ENCODE data around the gene KHNYN.

The KHNYN gene

GRCh38 chr14:24418492-24418873 lies 11.3 kb upstream of the KHNYN start:
- no peaks in the 10 kb centered on the region for H4K20me1 ChIP-seq (ENCODE audit: insufficient read depth)
- H3K27ac ChIP-seq: no peak overlapping the region
- no peaks in the 10 kb centered on the region for H3K4me1 ChIP-seq (ENCODE audit: low read depth, poor library complexity, severe bottlenecking)
- H3K79me2 ChIP-seq (ENCODE audit: insufficient read depth, low read depth): no peaks in the 10 kb centered on the region
- TF ChIP-seq, protein P1, sequence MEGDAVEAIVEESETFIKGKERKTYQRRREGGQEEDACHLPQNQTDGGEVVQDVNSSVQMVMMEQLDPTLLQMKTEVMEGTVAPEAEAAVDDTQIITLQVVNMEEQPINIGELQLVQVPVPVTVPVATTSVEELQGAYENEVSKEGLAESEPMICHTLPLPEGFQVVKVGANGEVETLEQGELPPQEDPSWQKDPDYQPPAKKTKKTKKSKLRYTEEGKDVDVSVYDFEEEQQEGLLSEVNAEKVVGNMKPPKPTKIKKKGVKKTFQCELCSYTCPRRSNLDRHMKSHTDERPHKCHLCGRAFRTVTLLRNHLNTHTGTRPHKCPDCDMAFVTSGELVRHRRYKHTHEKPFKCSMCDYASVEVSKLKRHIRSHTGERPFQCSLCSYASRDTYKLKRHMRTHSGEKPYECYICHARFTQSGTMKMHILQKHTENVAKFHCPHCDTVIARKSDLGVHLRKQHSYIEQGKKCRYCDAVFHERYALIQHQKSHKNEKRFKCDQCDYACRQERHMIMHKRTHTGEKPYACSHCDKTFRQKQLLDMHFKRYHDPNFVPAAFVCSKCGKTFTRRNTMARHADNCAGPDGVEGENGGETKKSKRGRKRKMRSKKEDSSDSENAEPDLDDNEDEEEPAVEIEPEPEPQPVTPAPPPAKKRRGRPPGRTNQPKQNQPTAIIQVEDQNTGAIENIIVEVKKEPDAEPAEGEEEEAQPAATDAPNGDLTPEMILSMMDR (conservative IDR thresholded peaks at IDR 0.05; ENCODE audit: low read depth, low read length): no peak
- H3K4me2 ChIP-seq: no peak overlapping the region
- H3K27me3 ChIP-seq (ENCODE audit: insufficient read depth, low read depth): no peaks in the 10 kb centered on the region
- H3K4me3 ChIP-seq (IDR thresholded peaks at IDR 0.05; ENCODE audit: insufficient read depth, low read depth, low read length): no peak overlapping the region
- no peak overlapping the region for H2AFZ ChIP-seq (ENCODE audit: low read depth)
- no peaks in the 10 kb centered on the region for H3K36me3 ChIP-seq (ENCODE audit: insufficient read depth)
- no peak overlapping the region for H3K9ac ChIP-seq

DNA sequence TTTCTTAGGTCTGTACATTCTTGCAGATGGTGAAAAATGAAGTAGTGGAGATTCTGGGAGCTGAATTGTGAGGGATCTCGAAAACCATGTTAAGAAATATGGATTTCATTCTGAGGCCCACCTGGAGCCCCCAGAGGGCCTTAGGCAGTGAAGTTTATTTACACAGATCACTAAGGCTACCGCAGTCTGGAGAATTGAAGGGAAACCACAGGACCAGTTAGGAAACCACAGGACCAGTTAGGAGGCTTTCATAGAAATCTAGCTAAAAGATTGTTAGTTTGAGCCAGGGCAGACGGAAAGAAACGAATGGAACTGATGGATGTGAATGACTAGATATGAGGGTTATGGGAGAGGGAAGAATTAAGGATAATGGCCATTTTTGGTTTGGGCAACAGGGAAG lies 7.5 kb upstream of the KHNYN start:
- Histone ChIP-seq H3K36me3 (ENCODE audit: insufficient read depth) (no peaks in the 10 kb centered on the region), H3K4me2 (no peak overlapping the region), H3K9ac (no peak overlapping the region), H3K79me2 (ENCODE audit: insufficient read depth, low read depth) (no peaks in the 10 kb centered on the region), H3K4me1 (ENCODE audit: low read depth, poor library complexity, severe bottlenecking) (peaks cover 5% of the 10 kb centered on the region), H2AFZ (ENCODE audit: low read depth) (no peak overlapping the region), H3K27me3 (ENCODE audit: insufficient read depth, low read depth) (no peaks in the 10 kb centered on the region), H3K4me3 (IDR thresholded peaks at IDR 0.05; ENCODE audit: insufficient read depth, low read depth, low read length) (no peak overlapping the region), H4K20me1 (ENCODE audit: insufficient read depth) (no peaks in the 10 kb centered on the region), H3K27ac (no peak overlapping the region)
- TF ChIP-seq, protein P1 (conservative IDR thresholded peaks at IDR 0.05; ENCODE audit: low read depth, low read length): no peak

DNA sequence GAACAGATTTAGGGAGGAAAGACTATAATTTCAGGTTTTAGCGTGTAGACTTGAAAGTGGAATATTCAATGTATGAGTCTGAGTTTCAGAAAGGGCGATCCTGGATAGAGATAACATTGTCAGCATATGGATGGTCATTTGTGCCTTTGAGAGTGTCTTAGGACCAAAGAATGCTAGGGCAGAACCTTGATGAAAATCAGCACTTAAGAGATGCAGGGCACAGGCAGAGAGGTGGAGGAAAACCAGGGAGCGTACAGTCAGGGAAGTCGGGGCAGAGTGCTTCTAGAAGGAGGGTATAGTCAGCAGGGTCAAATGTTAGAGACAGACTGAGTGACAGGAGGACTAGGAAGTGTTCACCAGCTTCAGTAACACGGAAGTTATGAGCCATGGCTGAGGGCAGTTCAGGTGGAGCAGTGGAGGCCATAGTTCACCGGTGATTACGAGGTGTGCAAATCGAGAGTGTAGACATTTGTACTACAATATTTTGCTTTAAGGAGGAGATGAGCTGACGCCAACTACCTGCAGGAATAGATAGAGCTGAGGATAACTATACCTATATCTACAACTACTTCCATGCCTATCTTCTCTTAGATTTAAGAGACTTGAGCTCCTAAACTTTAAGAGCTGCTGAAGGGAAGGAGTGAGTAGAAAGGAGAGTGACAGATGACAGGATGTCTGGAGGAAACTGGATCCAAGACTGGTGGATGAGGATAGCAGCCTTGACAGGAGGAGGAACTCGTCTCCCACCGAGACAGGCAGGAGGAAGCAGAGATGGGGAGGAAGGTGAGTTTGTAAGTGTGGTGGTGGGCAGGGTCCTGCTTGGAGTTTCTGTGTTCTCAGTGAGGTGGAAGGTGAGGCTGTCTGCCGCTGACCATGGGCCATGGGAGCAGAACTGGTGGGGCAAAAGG lies 6.8 kb upstream of the KHNYN start:
- no peaks in the 10 kb centered on the region for H3K79me2 ChIP-seq (ENCODE audit: insufficient read depth, low read depth)
- H3K9ac ChIP-seq: no peak overlapping the region
- no peak overlapping the region for H2AFZ ChIP-seq (ENCODE audit: low read depth)
- no peak overlapping the region for H3K4me3 ChIP-seq (IDR thresholded peaks at IDR 0.05; ENCODE audit: insufficient read depth, low read depth, low read length)
- H3K27me3 ChIP-seq (ENCODE audit: insufficient read depth, low read depth): no peaks in the 10 kb centered on the region
- no peaks in the 10 kb centered on the region for H3K36me3 ChIP-seq (ENCODE audit: insufficient read depth)
- no peak overlapping the region for H3K27ac ChIP-seq
- H4K20me1 ChIP-seq (ENCODE audit: insufficient read depth): no peaks in the 10 kb centered on the region
- peaks cover 5% of the 10 kb centered on the region for H3K4me1 ChIP-seq (ENCODE audit: low read depth, poor library complexity, severe bottlenecking)
- TF ChIP-seq, protein P1 (conservative IDR thresholded peaks at IDR 0.05; ENCODE audit: low read depth, low read length): no peak
- no peak overlapping the region for H3K4me2 ChIP-seq

DNA sequence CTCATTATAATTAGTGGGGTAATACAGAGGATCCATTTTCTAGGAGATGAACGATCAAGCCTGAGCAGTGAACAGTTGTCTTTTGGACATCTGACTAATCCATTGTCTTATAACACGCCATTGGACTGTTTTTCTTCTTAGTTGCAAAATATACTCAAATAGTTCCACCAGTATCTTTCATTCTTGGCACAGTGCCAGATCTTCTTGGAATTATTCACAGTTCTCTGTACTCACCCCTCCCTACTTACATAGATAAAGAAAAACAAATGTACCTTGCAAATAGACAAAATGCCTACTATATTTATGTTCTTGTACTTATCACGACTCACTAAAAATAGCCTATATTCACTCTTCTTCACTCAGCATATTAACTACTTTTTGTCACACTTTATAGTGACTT lies 4.0 kb upstream of the KHNYN start:
- Histone ChIP-seq H3K27ac (no peak overlapping the region), H3K79me2 (ENCODE audit: insufficient read depth, low read depth) (no peaks in the 10 kb centered on the region), H4K20me1 (ENCODE audit: insufficient read depth) (no peaks in the 10 kb centered on the region), H3K4me2 (no peak overlapping the region), H3K4me1 (ENCODE audit: low read depth, poor library complexity, severe bottlenecking) (peaks cover 10% of the 10 kb centered on the region), H3K36me3 (ENCODE audit: insufficient read depth) (no peaks in the 10 kb centered on the region), H3K27me3 (ENCODE audit: insufficient read depth, low read depth) (no peaks in the 10 kb centered on the region), H2AFZ (ENCODE audit: low read depth) (no peak overlapping the region), H3K4me3 (IDR thresholded peaks at IDR 0.05; ENCODE audit: insufficient read depth, low read depth, low read length) (no peak overlapping the region), H3K9ac (no peak overlapping the region)
- TF ChIP-seq, protein P1 (conservative IDR thresholded peaks at IDR 0.05; ENCODE audit: low read depth, low read length): no peak

Data from KMS-11 (cell line).